Heart right ventricle (tissue), 16 donors: ENCODE results near the gene CSKMT. TPM values are rescaled to one million over a fixed set of nuclear protein-coding genes. Genes with fewer than 3 reads are reported as not detected.

Source experiments
- ATAC-seq, 8 donors: fragments of 200-7000 bp; cut with Tn5 transposase; one replicate each; pipeline ENCODE4 v1.9.1; 2020; ENCODE audit warnings: mild to moderate bottlenecking in 8 of 8, moderate library complexity in 8 of 8, moderate number of reproducible peaks in 1 of 8
- DNase-seq, 2 donors: peaks; one replicate each; pipeline ENCODE4 v3.0.0-alpha.2; 2020
- H3K27ac ChIP-seq, 10 donors: fragments of 200-600 bp; sonication (generic) in 2 of 10; one replicate each; pipeline versions ENCODE4 v1.5.0 to v1.8.0; 2020 to 2022; ENCODE audit warnings: mild to moderate bottlenecking in 3 of 10
- H3K27me3 ChIP-seq, 7 donors: fragments of 200-600 bp; one replicate each; pipeline ENCODE4 v1.8.0; 2021 to 2022; ENCODE audit warnings: mild to moderate bottlenecking in 2 of 7
- H3K36me3 ChIP-seq, 9 donors: fragments of 200-600 bp; sonication (generic) in 1 of 9; one replicate each; pipeline versions ENCODE4 v1.5.0 to v1.8.0; 2020 to 2022; ENCODE audit warnings: mild to moderate bottlenecking in 2 of 9
- H3K4me1 ChIP-seq, 9 donors: fragments of 200-600 bp; sonication (generic) in 1 of 9; one replicate each; pipeline versions ENCODE4 v1.5.0 to v1.8.0; 2020 to 2022; ENCODE audit warnings: mild to moderate bottlenecking in 4 of 9
- H3K4me3 ChIP-seq, 10 donors: fragments of 200-600 bp; sonication (generic) in 2 of 10; one replicate each; pipeline versions ENCODE4 v1.5.0 to v1.8.0; 2020 to 2022; ENCODE audit warnings: mild to moderate bottlenecking in 7 of 10, moderate library complexity in 2 of 10
- H3K9me3 ChIP-seq, 11 donors: fragments of 200-600 bp in 10 of 11; sonication (generic) in 2 of 11; one replicate each; pipeline versions ENCODE4 v1.5.0 to v1.8.0; 2013 to 2022; ENCODE audit warnings: mild to moderate bottlenecking in 2 of 11, control low read depth in 1 of 11, moderate library complexity in 1 of 11
- WGBS, 2 donors: extraction: QIAGEN DNeasy Blood & Tissue Kit; methylation state at CpG; one replicate each; pipeline ENCODE4 v1.1.7; 2013; ENCODE audit warnings: inconsistent platforms in 1 of 2; 5-methylcytosine and 5-hydroxymethylcytosine counted together
- intact Hi-C, 10 donors: fragments of 100-400 bp; cut with DNase I; formaldehyde crosslinking; loops; one replicate each; pipeline versions ENCODE4 v1.11.1 to v1.14.2; 2022
- polyA plus RNA-seq, 2 donors: library from polyadenylated mRNA; stranded (reverse); fragments of 200-250 nt; gene quantifications; one replicate each; pipeline ENCODE4 v1.2.3, GENCODE V29; 2013
- total RNA-seq, 10 donors: library from RNA; stranded (reverse); fragmentation: NEBNext Ultra II Directional in 3 of 10; extraction: Animal tissue kit (Norgen Biotek cat#: 25700) in 3 of 10; gene quantifications; one replicate each; pipeline versions ENCODE4 v1.2.1 to v1.2.4, GENCODE V29; 2021 to 2023
- TF ChIP-seq, protein P1 (sequence below), 9 donors: fragments of 200-600 bp; sonication (generic) in 2 of 9; IDR thresholded peaks; one replicate each; pipeline versions ENCODE4 v1.5.0 to v1.8.0; 2021 to 2022; ENCODE audit warnings: antibody characterized with exemption in 9 of 9, mild to moderate bottlenecking in 5 of 9, moderate library complexity in 1 of 9
- donor health status: Arrhythmogenic right ventricular cardiomyopathy.
- donor health status: ischemic (EF 13 %, LVEDD 7.1; RV severe dilation, severe dysfunction).
- donor health status: healthy with polysubstance abuse.
- donor health status: DM: no; HTN: yes; CAD: no.
- donor health status: DM: no; HTN: no; CAD: no.
- donor health status: ischemic (EF 25% LVEDD 6.9; RV normal size, moderate dysfunction).
- donor health status: ischemic (EF 25% LVEDD 5.7; RV mildly dilated, moderate dysfunction).
- donor health status: healthy.
- donor health status: DM: yes; HTN: yes; CAD: no.
- donor health status: Ischemic cardiomyopathy.
- donor health status: ischemic (EF 35%, LVEDD 5.7; RV mildly dilated, moderate dysfunction).
- donor health status: nonischemic (EF 11% LVEDD 7.7; RV severe dilation, severe dysfunction).
- donor health status: DM: yes; HTN: yes; CAD: no.
- donor health status: PGD.
- donor health status: ischemic (EF 29% LVEDD 5.4; RV normal size, mild dysfunction).
- donor health status: nonischemic (EF 23%, LVEDD 6.1; RV moderate dilation, normal function).

CSKMT gene
- total and polyA plus RNA-seq, 12 donors, result 2.4 to 15.7 (median 4.6) TPM

DNA sequence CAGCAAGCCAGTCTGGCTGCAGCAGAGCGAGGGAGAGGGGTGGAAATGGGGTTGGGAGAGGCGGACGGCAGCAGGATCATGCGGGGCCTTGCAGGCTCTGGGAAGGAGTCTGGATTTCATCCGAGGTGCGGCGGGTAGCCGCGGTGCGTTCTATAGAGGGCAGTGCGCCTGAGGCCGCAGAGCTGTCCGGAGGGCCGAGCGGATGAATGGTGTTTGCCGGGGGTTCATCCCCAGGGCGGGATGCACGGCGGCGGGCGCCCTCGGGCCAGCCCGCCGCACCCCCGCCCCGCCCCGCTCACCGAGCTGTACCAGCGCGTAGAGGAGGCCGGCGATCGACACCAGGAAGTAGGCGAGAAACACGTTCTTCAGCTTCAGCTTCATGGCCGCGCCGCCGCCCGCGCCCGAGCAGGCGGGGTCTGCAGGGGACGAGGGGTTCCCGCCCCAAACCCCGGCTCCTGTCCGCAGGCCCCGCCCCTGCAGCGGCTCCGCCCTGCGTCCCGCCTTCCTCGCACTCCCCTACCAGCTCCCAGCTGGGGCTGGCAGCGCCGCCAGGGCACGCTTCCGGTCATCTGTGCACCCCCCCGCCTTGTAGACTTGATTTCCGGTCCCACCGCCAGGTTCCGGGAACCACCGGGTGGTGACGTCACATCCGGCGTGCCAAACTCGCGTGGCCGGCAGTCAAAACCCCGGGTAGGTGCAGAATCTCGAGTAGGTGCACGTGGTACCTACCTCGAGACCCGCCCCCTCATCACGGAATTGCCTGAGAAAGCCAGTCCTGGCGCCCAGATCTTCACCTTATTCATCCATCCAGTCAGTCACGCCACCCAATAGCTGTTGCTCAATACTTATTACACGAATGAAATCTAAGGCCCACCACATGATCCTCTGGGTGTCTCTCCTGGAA lies 43.3 kb upstream of the CSKMT start, which contains the start of gene B3GAT3:
Gene B3GAT3, minus strand, starts transcription at position 420 of the 904 bp plus-strand sequence. Its CDS starts 39 bp downstream, at position 381.
- TF ChIP-seq, protein P1, sequence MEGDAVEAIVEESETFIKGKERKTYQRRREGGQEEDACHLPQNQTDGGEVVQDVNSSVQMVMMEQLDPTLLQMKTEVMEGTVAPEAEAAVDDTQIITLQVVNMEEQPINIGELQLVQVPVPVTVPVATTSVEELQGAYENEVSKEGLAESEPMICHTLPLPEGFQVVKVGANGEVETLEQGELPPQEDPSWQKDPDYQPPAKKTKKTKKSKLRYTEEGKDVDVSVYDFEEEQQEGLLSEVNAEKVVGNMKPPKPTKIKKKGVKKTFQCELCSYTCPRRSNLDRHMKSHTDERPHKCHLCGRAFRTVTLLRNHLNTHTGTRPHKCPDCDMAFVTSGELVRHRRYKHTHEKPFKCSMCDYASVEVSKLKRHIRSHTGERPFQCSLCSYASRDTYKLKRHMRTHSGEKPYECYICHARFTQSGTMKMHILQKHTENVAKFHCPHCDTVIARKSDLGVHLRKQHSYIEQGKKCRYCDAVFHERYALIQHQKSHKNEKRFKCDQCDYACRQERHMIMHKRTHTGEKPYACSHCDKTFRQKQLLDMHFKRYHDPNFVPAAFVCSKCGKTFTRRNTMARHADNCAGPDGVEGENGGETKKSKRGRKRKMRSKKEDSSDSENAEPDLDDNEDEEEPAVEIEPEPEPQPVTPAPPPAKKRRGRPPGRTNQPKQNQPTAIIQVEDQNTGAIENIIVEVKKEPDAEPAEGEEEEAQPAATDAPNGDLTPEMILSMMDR (IDR thresholded peaks at IDR 0.05), result peak in 3 of 9 donors; percentile 9 to 11 (median 9)
- H3K9me3 ChIP-seq, result no peaks in the 10 kb centered on the region
- 1% methylated on average over 61 to 77 of the region's 77 CpGs for whole genome bisulfite sequencing, 2 donors
- H3K27ac ChIP-seq, result peak within 1 kb of the TSS; percentile 44 to 95 (median 89)
- no peaks in the 10 kb centered on the region for H3K27me3 ChIP-seq
- peak; percentile 96 to 98 for DNase-seq
- peak; percentile 97 to 99 (median 98) for ATAC-seq
- H3K36me3 ChIP-seq, result peaks cover 0 to 42% (median 21%) of the 10 kb centered on the region in 9 donors
- H3K4me3 ChIP-seq, result peak within 1 kb of the TSS; percentile 50 to 92 (median 74)
- H3K4me1 ChIP-seq, result peaks cover 4 to 27% (median 21%) of the 10 kb centered on the region in 9 donors
- intact Hi-C loops, result loop anchor here in 3 of 10 donors (1.0 to 2.0 kb wide), 3 partner anchors 21 to 31 kb away; partner anchors contain the start of genes GANAB (in 2 of the 3) and TUT1 (in 1 of the 3)

DNA sequence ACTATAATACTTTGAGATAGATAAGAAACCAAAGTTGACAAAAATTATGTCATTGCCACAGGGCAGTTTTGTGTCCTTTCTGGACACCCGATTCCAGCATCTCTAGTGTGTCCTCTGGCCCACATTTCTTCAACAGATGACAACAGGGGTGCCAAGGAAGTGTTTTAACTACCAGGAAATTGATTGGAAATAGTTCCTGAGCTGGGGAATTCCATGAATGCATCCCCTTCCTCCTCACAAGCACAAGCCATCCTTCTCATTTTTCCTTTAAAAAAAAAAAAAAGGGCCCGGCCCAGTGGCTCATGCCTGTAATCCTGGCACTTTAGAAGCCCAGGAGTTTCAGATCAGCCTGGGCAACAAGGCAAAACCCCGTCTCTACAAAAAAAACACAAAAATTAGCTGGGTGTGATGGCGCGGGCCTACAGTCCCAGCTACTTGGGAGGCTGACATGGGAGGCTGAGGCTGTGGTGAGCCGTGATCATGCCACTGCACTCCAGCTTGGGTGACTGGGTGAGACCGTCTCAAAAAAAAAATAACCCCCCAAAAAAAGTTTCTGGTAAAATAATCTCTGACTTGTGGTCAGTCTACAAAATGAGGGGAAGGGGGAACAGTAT lies 42.5 kb upstream of the CSKMT start:
- intact Hi-C loops, result loop anchor here in 3 of 10 donors (1.0 to 2.0 kb wide), 3 partner anchors 20 to 31 kb away; partner anchors contain the start of genes GANAB (in 2 of the 3) and TUT1 (in 1 of the 3)
- TF ChIP-seq, protein P1 (IDR thresholded peaks at IDR 0.05), result no peak
- DNase-seq (no peak), ATAC-seq (no peak)
- Histone ChIP-seq H3K27ac (peak overlapping the region; percentile 44 to 95 (median 89)), H3K9me3 (no peaks in the 10 kb centered on the region), H3K4me1 (peaks cover 4 to 27% (median 21%) of the 10 kb centered on the region in 9 donors), H3K4me3 (peak overlapping the region in 7 of 10 donors; percentile 64 to 92 (median 74)), H3K36me3 (peaks cover 0 to 42% (median 18%) of the 10 kb centered on the region in 9 donors), H3K27me3 (no peaks in the 10 kb centered on the region)
- 74 to 84% methylated on average over 7 of the region's 7 CpGs for WGBS, 2 donors

DNA sequence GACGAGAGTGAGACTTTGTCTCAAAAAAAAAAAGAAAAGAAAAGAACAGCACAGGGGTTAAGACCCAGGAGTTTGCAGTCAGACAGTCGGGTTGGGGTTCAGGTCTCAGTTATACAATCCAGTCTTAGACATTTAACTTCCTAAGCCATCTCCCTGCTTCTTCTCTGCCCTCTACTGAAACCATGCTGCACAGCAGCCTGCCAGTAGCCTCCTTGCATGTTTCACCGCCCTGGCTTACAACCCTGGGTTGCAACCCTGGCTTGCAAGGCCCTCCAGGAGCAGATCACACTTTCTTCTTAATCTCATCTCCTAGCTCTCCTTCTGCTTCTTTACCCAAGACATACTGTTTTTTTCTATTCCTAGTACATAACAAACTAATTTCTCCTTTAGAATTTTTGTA lies 37.4 kb upstream of the CSKMT start:
- peaks cover 0 to 1% (median 0%) of the 10 kb centered on the region in 9 donors for H3K4me1 ChIP-seq
- no peaks in the 10 kb centered on the region for H3K9me3 ChIP-seq
- no peaks in the 10 kb centered on the region for H3K27me3 ChIP-seq
- WGBS, 2 donors, result 85 to 86% methylated on average over 3 of the region's 3 CpGs
- H3K36me3 ChIP-seq, result peaks cover 8 to 82% (median 58%) of the 10 kb centered on the region in 9 donors
- H3K27ac ChIP-seq, result no peak overlapping the region
- no peak overlapping the region for H3K4me3 ChIP-seq
- DNase-seq (no peak), ATAC-seq (no peak)
- TF ChIP-seq, protein P1 (IDR thresholded peaks at IDR 0.05), result peak in 1 of 9 donors; percentile 8
- intact Hi-C loops, result no loop called here

DNA sequence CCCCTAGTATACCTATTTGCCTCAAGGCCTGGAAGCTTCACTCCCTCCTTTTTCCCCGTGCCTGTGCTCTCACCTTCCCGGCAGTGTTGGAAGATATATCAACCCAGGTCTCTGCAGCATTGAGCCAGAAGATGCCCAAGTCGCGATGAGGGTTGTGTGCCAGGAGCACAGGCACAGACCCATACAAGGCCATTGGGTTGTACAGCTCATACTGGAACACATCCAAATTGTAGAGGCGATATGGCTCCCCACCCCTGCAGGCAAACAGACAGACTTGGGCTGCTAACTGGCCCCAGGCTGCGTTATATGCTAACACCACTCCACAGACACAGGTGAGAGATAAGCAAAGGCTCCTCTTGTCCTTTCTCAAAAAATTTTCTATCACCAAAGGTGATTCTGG lies 32.6 kb upstream of the CSKMT start:
- DNase-seq, result no peak
- no peaks in the 10 kb centered on the region for H3K27me3 ChIP-seq
- no peak overlapping the region for H3K4me3 ChIP-seq
- TF ChIP-seq, protein P1 (IDR thresholded peaks at IDR 0.05), result no peak
- H3K27ac ChIP-seq, result no peak overlapping the region
- intact Hi-C loops, result no loop called here
- H3K9me3 ChIP-seq, result no peaks in the 10 kb centered on the region
- H3K4me1 ChIP-seq, result no peaks in the 10 kb centered on the region
- H3K36me3 ChIP-seq, result peaks cover 10 to 100% (median 76%) of the 10 kb centered on the region in 9 donors
- peak in 1 of 8 donors; percentile 48 for ATAC-seq
- WGBS, 2 donors, result 60 to 73% methylated on average over 6 of the region's 6 CpGs
